HEK293T (cell line): ENCODE measurements around the gene RANGAP1.

Source experiments
- CTCF ChIA-PET: fragments of 350-600 bp; formaldehyde crosslinking; extraction: SDS; loops from one replicate; lab custom pipeline; 2021; ENCODE audit warnings: antibody characterized with exemption, inconsistent platforms; lab: Yijun Ruan, JAX
- POLR2A ChIA-PET: fragments of 350-600 bp; formaldehyde crosslinking; extraction: SDS; loops from one replicate; lab custom pipeline; 2020; ENCODE audit warnings: antibody characterized with exemption, inconsistent platforms; lab: Yijun Ruan, JAX
- DNase-seq: peaks from one replicate; pipeline ENCODE4 v3.0.0; 2012; ENCODE audit warnings: mixed read lengths; ENCODE audit errors: extremely low spot score
- ARNT ChIP-seq: fragments of 450-650 bp; IDR thresholded peaks from 2 replicates; pipeline ENCODE4 v1.6.1; 2017; ENCODE audit warnings: mild to moderate bottlenecking
- BHLHE40 ChIP-seq: fragments of 450-650 bp; IDR thresholded peaks from 2 replicates; pipeline ENCODE4 v1.6.1; 2016; ENCODE audit warnings: mild to moderate bottlenecking, moderate library complexity, borderline replicate concordance
- CTBP1 ChIP-seq: fragments of 450-650 bp; IDR thresholded peaks from 2 replicates; pipeline ENCODE4 v1.6.1; 2016; ENCODE audit warnings: borderline replicate concordance
- ELF4 ChIP-seq: fragments of 450-650 bp; IDR thresholded peaks from 2 replicates; pipeline ENCODE4 v1.6.1; 2017; ENCODE audit warnings: antibody characterized with exemption
- FOXA1 ChIP-seq: fragments of 450-650 bp; IDR thresholded peaks from 2 replicates; pipeline ENCODE4 v1.6.1; 2016; ENCODE audit warnings: mild to moderate bottlenecking
- FOXK2 ChIP-seq: fragments of 450-650 bp; IDR thresholded peaks from 2 replicates; pipeline ENCODE4 v1.6.1; 2016; ENCODE audit warnings: mild to moderate bottlenecking
- FOXM1 ChIP-seq: fragments of 450-650 bp; IDR thresholded peaks from 2 replicates; pipeline ENCODE4 v1.6.1; 2017; ENCODE audit warnings: mild to moderate bottlenecking, borderline replicate concordance
- HDGF ChIP-seq: fragments of 450-650 bp; IDR thresholded peaks from 2 replicates; pipeline ENCODE4 v1.6.1; 2017; ENCODE audit warnings: antibody characterized with exemption, borderline replicate concordance
- L3MBTL2 ChIP-seq: fragments of 450-650 bp; conservative IDR thresholded peaks from 2 replicates; pipeline ENCODE4 v1.6.1; 2016; ENCODE audit warnings: mild to moderate bottlenecking
- LEF1 ChIP-seq: fragments of 450-650 bp; IDR thresholded peaks from 2 replicates; pipeline ENCODE4 v1.6.1; 2017; ENCODE audit warnings: mild to moderate bottlenecking, borderline replicate concordance
- NFRKB ChIP-seq: fragments of 450-650 bp; IDR thresholded peaks from 2 replicates; pipeline ENCODE4 v1.6.1; 2016; ENCODE audit warnings: mild to moderate bottlenecking, moderate library complexity
- SP1 ChIP-seq: fragments of 450-650 bp; IDR thresholded peaks from 2 replicates; pipeline ENCODE4 v1.6.1; 2017
- SUZ12 ChIP-seq: fragments of 450-650 bp; IDR thresholded peaks from 2 replicates; pipeline ENCODE4 v1.6.1; 2016; ENCODE audit warnings: mild to moderate bottlenecking
- TARDBP ChIP-seq: fragments of 450-650 bp; IDR thresholded peaks from 2 replicates; pipeline ENCODE4 v1.6.1; 2016
- ZNF384 ChIP-seq: fragments of 450-650 bp; IDR thresholded peaks from 2 replicates; pipeline ENCODE4 v1.6.1; 2016
- TF ChIP-seq, protein P1 (sequence below): fragments of 450-650 bp; IDR thresholded peaks from 2 replicates; pipeline ENCODE4 v1.6.1; 2016

Gene RANGAP1

DNA sequence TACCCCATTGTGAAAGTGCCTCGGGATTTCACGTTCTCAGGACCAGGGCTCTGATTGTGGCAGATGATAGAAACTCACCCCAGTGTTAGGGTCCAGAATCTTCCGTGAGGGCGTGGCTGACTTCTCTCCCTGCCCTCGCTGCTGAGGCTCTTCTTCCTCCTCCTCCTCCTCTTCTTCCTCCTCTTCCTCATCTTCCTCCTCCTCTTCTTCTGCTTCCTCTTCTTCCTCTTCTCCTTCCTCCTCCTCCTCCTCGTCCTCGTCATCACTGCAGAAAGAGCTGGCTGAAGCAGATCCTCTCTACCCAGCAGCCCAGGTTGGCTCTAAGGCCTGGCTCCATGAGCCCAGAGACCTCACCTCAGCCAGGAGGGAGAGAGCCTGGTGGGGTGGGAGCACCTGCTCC is 31.8 kb downstream of the RANGAP1 start:
- ChIA-PET CTCF (no interaction called here), POLR2A (no interaction called here)
- no peak for TF ChIP-seq HDGF
- TF ChIP-seq LEF1, result no peak
- TF ChIP-seq FOXM1, result no peak
- TF ChIP-seq SP1, result no peak
- TF ChIP-seq TARDBP, result no peak
- TF ChIP-seq, protein P1, sequence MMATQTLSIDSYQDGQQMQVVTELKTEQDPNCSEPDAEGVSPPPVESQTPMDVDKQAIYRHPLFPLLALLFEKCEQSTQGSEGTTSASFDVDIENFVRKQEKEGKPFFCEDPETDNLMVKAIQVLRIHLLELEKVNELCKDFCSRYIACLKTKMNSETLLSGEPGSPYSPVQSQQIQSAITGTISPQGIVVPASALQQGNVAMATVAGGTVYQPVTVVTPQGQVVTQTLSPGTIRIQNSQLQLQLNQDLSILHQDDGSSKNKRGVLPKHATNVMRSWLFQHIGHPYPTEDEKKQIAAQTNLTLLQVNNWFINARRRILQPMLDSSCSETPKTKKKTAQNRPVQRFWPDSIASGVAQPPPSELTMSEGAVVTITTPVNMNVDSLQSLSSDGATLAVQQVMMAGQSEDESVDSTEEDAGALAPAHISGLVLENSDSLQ, result no peak
- TF ChIP-seq L3MBTL2, result no peak
- TF ChIP-seq ZNF384, result no peak
- TF ChIP-seq ELF4, result no peak
- no peak for TF ChIP-seq FOXA1
- TF ChIP-seq SUZ12, result no peak
- no peak for TF ChIP-seq ARNT
- TF ChIP-seq NFRKB, result no peak
- DNase-seq, result no peak

DNA sequence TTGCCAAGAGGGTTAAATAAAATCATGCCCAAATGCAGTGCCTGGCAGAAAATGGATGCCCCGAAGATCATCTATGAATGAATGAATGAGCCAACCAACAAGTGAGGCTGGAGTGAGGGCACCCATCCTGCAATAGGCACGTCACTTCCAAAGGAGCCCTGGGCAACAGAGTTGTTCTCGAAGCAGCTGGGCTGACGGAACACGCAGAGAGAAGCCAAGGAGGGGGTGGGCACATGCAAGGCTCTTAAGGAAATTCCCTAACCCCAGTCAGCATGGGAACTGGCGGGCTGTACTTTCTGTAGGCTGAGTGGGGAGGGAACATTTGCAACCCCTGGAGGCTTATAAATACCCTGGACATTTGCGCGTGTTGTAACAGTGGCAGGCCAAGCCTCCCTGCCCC is 33.6 kb downstream of the RANGAP1 start:
- no peak for DNase-seq
- CTCF ChIA-PET, result interaction anchor here (0.7 kb wide), 1 partner anchor 9 kb away, joined by 3 read pairs; no protein-coding TSS in a partner anchor
- POLR2A ChIA-PET, result interaction anchor here (1.0 kb wide), 1 partner anchor 34 kb away, joined by 3 read pairs; the partner anchor contains the start of gene RANGAP1
- TF ChIP-seq ZNF384, result no peak
- no peak for TF ChIP-seq SP1
- no peak for TF ChIP-seq FOXK2
- no peak for TF ChIP-seq TARDBP
- no peak for TF ChIP-seq FOXA1
- TF ChIP-seq SUZ12, result no peak
- TF ChIP-seq CTBP1, result no peak
- no peak for TF ChIP-seq NFRKB
- no peak for TF ChIP-seq HDGF
- no peak for TF ChIP-seq BHLHE40
- no peak for TF ChIP-seq FOXM1
- TF ChIP-seq L3MBTL2, result no peak
- TF ChIP-seq ARNT, result no peak
- no peak for TF ChIP-seq ELF4
- TF ChIP-seq, protein P1, result no peak
- no peak for TF ChIP-seq LEF1

DNA sequence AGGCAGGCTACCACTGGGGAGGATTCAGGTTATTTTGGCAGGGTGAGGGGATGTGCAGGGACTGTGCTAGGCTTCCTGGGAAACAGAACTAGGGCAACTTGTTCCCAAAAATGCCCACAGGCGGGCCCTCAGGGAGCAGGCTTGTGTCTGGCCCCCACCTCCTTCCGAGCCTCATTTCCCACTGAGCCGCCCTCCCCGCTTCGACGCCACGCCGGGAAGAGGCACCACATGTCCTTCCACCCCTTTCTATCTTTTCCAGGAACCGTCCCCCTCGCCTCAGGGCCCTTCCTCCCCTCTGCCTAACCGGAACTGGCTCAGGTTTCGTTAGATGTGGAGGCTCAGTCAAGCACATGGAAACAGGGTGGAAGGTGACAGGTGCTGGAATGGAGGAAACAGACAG is 35.9 kb downstream of the RANGAP1 start:
- TF ChIP-seq ZNF384 (no peak), ELF4 (no peak), FOXK2 (no peak), HDGF (no peak), SUZ12 (no peak), FOXM1 (no peak), LEF1 (no peak), FOXA1 (no peak), BHLHE40 (no peak), TARDBP (no peak), NFRKB (no peak), CTBP1 (no peak), ARNT (no peak), L3MBTL2 (no peak), SP1 (no peak)
- TF ChIP-seq, protein P1, result no peak
- ChIA-PET POLR2A (no interaction called here), CTCF (no interaction called here)
- DNase-seq, result no peak

DNA sequence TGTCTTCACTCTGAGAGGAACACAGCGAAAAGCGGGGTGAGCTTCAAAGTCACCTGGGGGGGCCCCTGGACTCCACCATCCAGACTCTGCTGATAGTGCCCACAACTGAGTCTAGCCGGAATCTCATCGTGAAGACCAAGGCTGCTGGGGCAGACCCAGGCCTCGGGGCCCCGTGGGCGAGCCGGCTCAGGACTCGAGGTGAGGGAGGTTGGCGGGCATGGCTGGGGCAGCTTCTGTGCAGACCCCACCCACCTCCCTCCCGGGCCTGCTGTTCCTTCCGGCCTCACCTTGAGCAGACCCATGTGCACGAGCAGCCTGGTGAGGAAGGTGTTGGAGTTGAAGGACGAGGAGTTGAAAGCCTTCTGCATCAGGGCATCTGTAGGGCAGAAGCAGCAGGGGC is 36.5 kb downstream of the RANGAP1 start:
- ChIA-PET POLR2A (no interaction called here), CTCF (interaction anchor here (0.5 kb wide), 1 partner anchor 227 kb away, joined by 3 read pairs; no protein-coding TSS in a partner anchor)
- no peak for DNase-seq
- no peak for TF ChIP-seq ARNT
- TF ChIP-seq HDGF, result no peak
- TF ChIP-seq ZNF384, result no peak
- TF ChIP-seq CTBP1, result no peak
- no peak for TF ChIP-seq FOXK2
- TF ChIP-seq ELF4, result no peak
- TF ChIP-seq SUZ12, result no peak
- no peak for TF ChIP-seq LEF1
- TF ChIP-seq TARDBP, result no peak
- TF ChIP-seq, protein P1, result no peak
- no peak for TF ChIP-seq BHLHE40
- no peak for TF ChIP-seq L3MBTL2

DNA sequence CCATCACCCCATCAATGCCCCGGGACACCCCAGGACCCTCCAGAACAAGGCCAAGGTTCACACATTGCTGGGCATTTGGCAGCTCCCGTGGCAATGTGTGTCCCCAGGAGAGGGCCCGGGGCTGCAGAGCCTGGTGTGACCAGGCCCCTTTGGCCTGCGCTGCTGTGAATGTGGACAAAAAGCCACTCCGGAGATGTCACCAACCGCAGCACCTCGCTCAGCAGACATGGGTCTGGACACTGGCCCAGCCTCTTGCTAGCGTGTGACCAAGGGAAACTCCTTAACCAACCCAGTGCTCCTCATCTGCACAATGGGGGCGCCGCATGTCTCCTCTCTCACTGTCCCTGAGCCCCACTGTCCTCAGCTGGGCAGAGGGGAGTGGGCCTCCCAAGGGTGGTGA is 37.2 kb downstream of the RANGAP1 start:
- ChIA-PET POLR2A (no interaction called here), CTCF (no interaction called here)
- TF ChIP-seq NFRKB, result no peak
- TF ChIP-seq FOXK2, result no peak
- no peak for TF ChIP-seq TARDBP
- no peak for TF ChIP-seq ARNT
- no peak for TF ChIP-seq HDGF
- TF ChIP-seq FOXA1, result no peak
- TF ChIP-seq LEF1, result no peak
- no peak for TF ChIP-seq ZNF384
- no peak for TF ChIP-seq FOXM1
- no peak for TF ChIP-seq SUZ12
- TF ChIP-seq, protein P1, result no peak
- TF ChIP-seq CTBP1, result no peak
- TF ChIP-seq L3MBTL2, result no peak
- TF ChIP-seq BHLHE40, result no peak
- no peak for TF ChIP-seq SP1
- no peak for TF ChIP-seq ELF4
- DNase-seq, result no peak
